Gastroesophageal sphincter (tissue), 4 donors: ENCODE results near the gene RNF223. TPM values are rescaled to one million over a fixed set of nuclear protein-coding genes. Genes with fewer than 3 reads are reported as not detected.
A peak's percentile ranks its signal among the peaks of the same experiment; 100 is the strongest.

Experiments used
- ATAC-seq: fragments of 150-250 bp; one replicate; pipeline ENCODE4 v1.9.1; 2016; ENCODE audit warnings: mild to moderate bottlenecking, moderate library complexity
- H3K27ac ChIP-seq, 4 donors: fragments of 200-600 bp; sonication (generic) in 3 of 4; 1 replicate in 3 of 4; 2 replicates in 1 of 4; pipeline ENCODE4 v1.5.1; 2016 to 2019
- H3K27me3 ChIP-seq: fragments of 200-600 bp; sonication (generic); one replicate; pipeline ENCODE4 v1.5.1; 2019
- H3K36me3 ChIP-seq, 2 donors: fragments of 200-600 bp; sonication (generic); one replicate each; pipeline ENCODE4 v1.5.1; 2019; ENCODE audit warnings: control low read depth in 1 of 2
- H3K4me1 ChIP-seq, 3 donors: fragments of 200-600 bp; sonication (generic); 1 replicate in 2 of 3; 2 replicates in 1 of 3; pipeline ENCODE4 v1.5.1; 2016 to 2019; ENCODE audit warnings: control low read depth in 2 of 3
- H3K4me3 ChIP-seq, 2 donors: fragments of 200-600 bp; sonication (generic); one replicate each; pipeline ENCODE4 v1.5.1; 2019; ENCODE audit warnings: mild to moderate bottlenecking in 1 of 2, moderate library complexity in 1 of 2
- H3K9me3 ChIP-seq, 3 donors: fragments of 200-600 bp; sonication (generic); one replicate each; pipeline ENCODE4 v1.5.1; 2017 to 2019; ENCODE audit warnings: control low read depth in 2 of 3
- EP300 ChIP-seq: sonication (generic); formaldehyde crosslinking; IDR thresholded peaks from one replicate; pipeline ENCODE4 v1.6.1; 2017; ENCODE audit warnings: antibody characterized with exemption, mild to moderate bottlenecking
- POLR2A ChIP-seq, 2 donors: fragments of 450-650 bp; IDR thresholded peaks; one replicate each; pipeline ENCODE4 v1.6.1; 2017; ENCODE audit warnings: antibody characterized with exemption in 2 of 2, mild to moderate bottlenecking in 2 of 2, moderate library complexity in 1 of 2
- POLR2AphosphoS5 ChIP-seq: sonication (generic); formaldehyde crosslinking; IDR thresholded peaks from one replicate; pipeline ENCODE4 v1.6.1; 2017; ENCODE audit warnings: antibody characterized with exemption
- WGBS, 2 donors: methylation state at CpG; one replicate each; pipeline ENCODE4 v1.1.5; 2018; ENCODE audit warnings: low coverage in 1 of 2; 5-methylcytosine and 5-hydroxymethylcytosine counted together
- total RNA-seq, 4 donors: library from RNA; depleted of rRNA; stranded (reverse); fragments of >200 nt; gene quantifications; one replicate each; pipeline ENCODE4 v1.1.0, GENCODE V29; 2016
- TF ChIP-seq, protein P1 (sequence below), 4 experiments: fragments of 200-600 bp in 2 of 4; fragments of 450-650 bp in 2 of 4; sonication (generic) in 1 of 4; IDR thresholded peaks; one replicate each; pipeline ENCODE4 v1.5.1; 2017 to 2019; ENCODE audit warnings: antibody characterized with exemption in 4 of 4, mild to moderate bottlenecking in 2 of 4, moderate library complexity in 2 of 4

The RNF223 gene
- total RNA-seq, result 1 to 10 TPM in 1 of 4 donors, not detected in 3; 1.1 TPM

DNA sequence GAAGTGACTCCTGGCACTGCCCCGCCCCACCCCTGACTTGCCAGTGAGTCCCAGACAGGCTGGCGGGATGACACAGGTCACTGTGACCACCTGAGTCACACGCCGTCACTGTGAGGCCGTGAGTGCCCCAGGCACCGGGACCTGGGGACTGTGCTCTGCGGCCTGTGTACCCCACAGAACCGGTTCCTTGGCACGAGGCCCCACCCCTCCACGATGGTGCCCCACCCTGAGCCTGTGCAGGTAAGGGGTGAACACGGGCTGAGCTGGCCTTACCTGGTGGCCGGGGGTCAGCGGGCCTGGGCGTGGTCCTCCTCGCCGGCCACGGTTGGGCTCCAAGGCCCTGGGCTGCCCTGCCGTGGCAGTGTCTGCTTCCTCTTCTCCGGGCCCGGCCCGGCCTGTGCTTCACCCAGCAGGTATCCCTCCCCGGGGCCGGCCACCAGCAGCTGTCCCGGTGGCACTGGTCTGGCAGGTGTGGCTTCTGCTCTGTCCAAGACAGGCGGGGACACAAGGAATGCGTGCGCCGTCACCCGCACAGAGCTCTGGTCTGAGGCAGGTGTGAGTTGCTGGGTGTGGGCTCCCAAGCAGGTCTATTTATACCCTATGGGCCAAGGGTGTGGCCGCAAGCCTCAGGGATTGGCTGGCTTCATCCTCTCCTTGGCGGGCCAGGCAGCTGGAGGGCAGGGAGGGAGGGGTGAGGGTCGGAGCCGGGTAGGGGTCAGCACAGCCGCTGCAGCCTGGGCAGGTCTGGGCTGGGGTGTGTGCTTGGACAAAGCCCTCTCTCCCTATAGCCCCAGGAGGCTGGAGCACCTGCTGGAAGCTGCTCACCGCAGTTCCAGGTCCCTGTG is at the start of gene RNF223:
RNF223 (minus strand) TSS at position 564 of the 845 bp plus-strand sequence. CDS start 1,740 bp downstream, outside the sequence.
- H3K4me3 ChIP-seq, result no peak within 1 kb of the TSS
- no peaks in the 10 kb centered on the region for H3K36me3 ChIP-seq
- no peaks in the 10 kb centered on the region for H3K9me3 ChIP-seq
- TF ChIP-seq, protein P1, sequence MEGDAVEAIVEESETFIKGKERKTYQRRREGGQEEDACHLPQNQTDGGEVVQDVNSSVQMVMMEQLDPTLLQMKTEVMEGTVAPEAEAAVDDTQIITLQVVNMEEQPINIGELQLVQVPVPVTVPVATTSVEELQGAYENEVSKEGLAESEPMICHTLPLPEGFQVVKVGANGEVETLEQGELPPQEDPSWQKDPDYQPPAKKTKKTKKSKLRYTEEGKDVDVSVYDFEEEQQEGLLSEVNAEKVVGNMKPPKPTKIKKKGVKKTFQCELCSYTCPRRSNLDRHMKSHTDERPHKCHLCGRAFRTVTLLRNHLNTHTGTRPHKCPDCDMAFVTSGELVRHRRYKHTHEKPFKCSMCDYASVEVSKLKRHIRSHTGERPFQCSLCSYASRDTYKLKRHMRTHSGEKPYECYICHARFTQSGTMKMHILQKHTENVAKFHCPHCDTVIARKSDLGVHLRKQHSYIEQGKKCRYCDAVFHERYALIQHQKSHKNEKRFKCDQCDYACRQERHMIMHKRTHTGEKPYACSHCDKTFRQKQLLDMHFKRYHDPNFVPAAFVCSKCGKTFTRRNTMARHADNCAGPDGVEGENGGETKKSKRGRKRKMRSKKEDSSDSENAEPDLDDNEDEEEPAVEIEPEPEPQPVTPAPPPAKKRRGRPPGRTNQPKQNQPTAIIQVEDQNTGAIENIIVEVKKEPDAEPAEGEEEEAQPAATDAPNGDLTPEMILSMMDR (IDR thresholded peaks at IDR 0.05), result no peak
- no peak for TF ChIP-seq POLR2A (IDR thresholded peaks at IDR 0.05)
- no peak for TF ChIP-seq POLR2AphosphoS5
- TF ChIP-seq EP300, result no peak
- no peak for ATAC-seq
- 87% methylated on average over 8 of the region's 35 CpGs; no CpG with 5 or more reads in 1 of the 2 donors for WGBS, 2 donors
- no peak within 1 kb of the TSS for H3K27ac ChIP-seq
- H3K4me1 ChIP-seq, result peaks cover 0 to 9% (median 8%) of the 10 kb centered on the region in 3 donors
- peaks cover 75% of the 10 kb centered on the region for H3K27me3 ChIP-seq

DNA sequence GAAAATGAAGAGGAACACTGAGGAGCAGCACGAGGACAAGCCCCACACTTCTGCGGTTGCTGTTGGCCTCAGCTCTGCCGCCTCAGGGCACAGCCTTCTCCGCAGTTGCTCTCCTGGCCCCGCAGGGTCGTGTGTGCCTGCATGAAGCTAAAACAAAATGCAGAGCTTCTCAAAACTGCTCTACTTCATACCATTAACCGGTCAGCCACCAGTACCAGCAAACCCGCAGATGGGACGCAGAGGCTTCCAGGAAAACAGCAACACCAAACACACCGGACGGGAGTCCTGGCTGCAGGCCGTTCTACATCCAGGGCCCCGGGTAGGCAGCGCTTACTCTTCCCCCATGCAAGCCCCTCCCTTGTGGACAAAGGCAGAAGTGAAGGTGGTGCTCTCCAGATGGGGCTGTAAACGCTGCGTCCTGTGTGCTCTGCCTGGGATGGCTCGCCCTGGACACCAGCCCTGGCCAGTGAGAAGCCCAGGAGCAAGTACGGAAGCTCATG is 48.9 kb upstream of the RNF223 start:
- TF ChIP-seq POLR2AphosphoS5 (no peak), EP300 (no peak), POLR2A (IDR thresholded peaks at IDR 0.05) (no peak)
- TF ChIP-seq, protein P1 (IDR thresholded peaks at IDR 0.05), result no peak
- Histone ChIP-seq H3K27me3 (peaks cover 60% of the 10 kb centered on the region), H3K27ac (no peak overlapping the region), H3K36me3 (no peaks in the 10 kb centered on the region), H3K9me3 (no peaks in the 10 kb centered on the region), H3K4me3 (no peak overlapping the region), H3K4me1 (peaks cover 0 to 12% (median 6%) of the 10 kb centered on the region in 3 donors)
- no peak for ATAC-seq
- 32 to 80% methylated on average over 1 to 5 of the region's 18 CpGs for WGBS, 2 donors

DNA sequence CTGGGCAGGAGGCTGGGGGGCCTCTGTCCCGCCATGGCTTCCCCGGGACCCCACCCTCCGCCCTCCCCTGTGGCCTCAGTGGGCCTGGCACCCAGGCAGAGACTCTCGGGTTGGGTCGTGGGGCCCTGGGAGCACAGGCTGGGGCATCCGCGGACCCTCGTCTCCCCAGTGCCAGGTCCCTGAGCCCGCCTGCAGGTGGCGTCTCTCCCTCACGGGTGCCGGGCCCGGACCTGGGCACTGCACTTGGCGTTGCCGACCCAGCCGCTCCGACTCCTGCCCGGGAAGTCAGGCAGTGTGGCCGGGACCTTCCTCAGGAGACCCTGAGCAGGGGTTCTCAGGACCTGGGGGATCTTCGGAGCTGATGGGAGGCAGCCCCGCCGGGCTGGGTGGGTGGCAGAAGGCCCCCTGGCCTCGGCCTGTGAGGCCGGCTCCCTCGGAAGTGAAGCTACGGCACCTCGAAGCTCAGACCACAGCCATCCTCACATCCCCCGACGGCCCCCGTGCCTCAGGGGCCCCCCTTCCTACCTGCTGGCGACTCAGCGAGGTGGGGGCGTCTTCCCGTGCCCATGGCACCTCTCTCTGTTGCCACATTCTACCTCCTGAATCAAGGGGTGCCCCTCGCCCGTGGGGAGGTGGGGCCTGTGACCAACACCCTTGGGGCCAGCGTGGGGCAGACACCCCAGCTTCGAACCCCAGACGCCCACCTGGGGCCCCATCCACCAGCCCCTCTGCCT is 48.1 kb upstream of the RNF223 start:
- Histone ChIP-seq H3K36me3 (no peaks in the 10 kb centered on the region), H3K27me3 (peaks cover 64% of the 10 kb centered on the region), H3K4me1 (peaks cover 0 to 12% (median 6%) of the 10 kb centered on the region in 3 donors), H3K9me3 (no peaks in the 10 kb centered on the region), H3K27ac (peak overlapping the region in 1 of 4 donors; percentile 11), H3K4me3 (peak overlapping the region in 1 of 2 donors; percentile 38)
- WGBS, 2 donors, result 5 to 20% methylated on average over 3 to 4 of the region's 39 CpGs
- TF ChIP-seq POLR2A (IDR thresholded peaks at IDR 0.05) (no peak), POLR2AphosphoS5 (no peak)
- TF ChIP-seq, protein P1 (IDR thresholded peaks at IDR 0.05), result peak in 3 of 4 experiments; percentile 90 to 93 (median 90)
- peak; percentile 89 for ATAC-seq

DNA sequence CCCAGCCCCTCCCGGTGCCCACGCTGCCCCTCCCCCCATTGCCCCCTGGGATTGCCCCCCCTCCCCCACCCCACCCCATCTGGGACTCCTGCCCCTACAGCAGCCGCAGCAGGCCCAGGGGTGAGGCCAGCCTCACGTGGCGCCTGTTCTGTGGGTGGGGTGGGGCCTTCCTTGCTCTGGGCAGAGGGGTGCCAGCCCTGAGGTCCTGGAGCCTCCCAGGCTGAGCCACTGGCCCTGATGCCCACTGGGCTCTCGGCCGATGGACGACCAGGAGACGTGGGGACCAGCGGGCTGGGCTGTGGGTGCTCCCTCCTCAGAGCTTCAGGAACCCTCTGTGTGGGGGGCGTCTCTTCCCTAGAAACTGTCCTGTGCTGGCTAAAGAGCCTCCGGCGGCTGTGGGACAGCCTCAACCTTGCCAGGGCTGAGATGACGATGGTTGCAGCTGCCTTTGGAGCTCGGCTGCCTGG is 47.5 kb upstream of the RNF223 start:
- peak; percentile 37 for ATAC-seq
- Histone ChIP-seq H3K4me3 (peak overlapping the region in 1 of 2 donors; percentile 38), H3K27ac (peak overlapping the region in 1 of 4 donors; percentile 11), H3K9me3 (no peaks in the 10 kb centered on the region), H3K4me1 (peaks cover 0 to 17% (median 6%) of the 10 kb centered on the region in 3 donors), H3K36me3 (no peaks in the 10 kb centered on the region), H3K27me3 (peaks cover 65% of the 10 kb centered on the region)
- TF ChIP-seq, protein P1 (IDR thresholded peaks at IDR 0.05), result no peak
- no peak for TF ChIP-seq EP300
- TF ChIP-seq POLR2AphosphoS5, result no peak
- TF ChIP-seq POLR2A (IDR thresholded peaks at IDR 0.05), result no peak
- WGBS, 2 donors, result no CpG with 5 or more reads among the region's 15 CpGs
